GF-D8 (cell line): ENCODE measurements around the gene PLS1.
A peak's percentile ranks its signal among the peaks of the same experiment; 100 is the strongest.

Source experiments
- DNase-seq: peaks from one replicate; lab custom pipeline; 2025; lab: John Stamatoyannopoulos, UW

The PLS1 gene

GRCh38 chr3:142641504-142641903 is 45.3 kb downstream of the PLS1 start:
- no peak for DNase-seq

GRCh38 chr3:142642956-142643355 is 46.8 kb downstream of the PLS1 start:
- no peak for DNase-seq

GRCh38 chr3:142644502-142644901 is 48.3 kb downstream of the PLS1 start:
- no peak for DNase-seq

GRCh38 chr3:142645236-142645793 is 49.1 kb downstream of the PLS1 start:
- DNase-seq = no peak

- no peak for DNase-seq
These were observed 50.0 kb downstream of the PLS1 start for GRCh38 chr3:142646020-142646785.

- DNase-seq = no peak
These were observed 51.7 kb downstream of the PLS1 start for GRCh38 chr3:142647856-142648255.

GRCh38 chr3:142648950-142649349 is 52.8 kb downstream of the PLS1 start:
- DNase-seq = no peak

- no peak for DNase-seq
These were observed 54.0 kb downstream of the PLS1 start for GRCh38 chr3:142650001-142650693.

GRCh38 chr3:142651711-142652110 is 55.5 kb downstream of the PLS1 start:
- DNase-seq = no peak

GRCh38 chr3:142652826-142653292 is 56.7 kb downstream of the PLS1 start:
- no peak for DNase-seq

GRCh38 chr3:142656575-142656974 is 60.4 kb downstream of the PLS1 start:
- DNase-seq = peak; percentile 14

GRCh38 chr3:142657033-142657432 is 60.8 kb downstream of the PLS1 start:
- DNase-seq = no peak

GRCh38 chr3:142660383-142660782 is 64.2 kb downstream of the PLS1 start:
- no peak for DNase-seq

GRCh38 chr3:142660893-142661292 is 64.7 kb downstream of the PLS1 start:
- DNase-seq = no peak

- no peak for DNase-seq
These were observed 67.7 kb downstream of the PLS1 start for GRCh38 chr3:142663865-142664264.

- DNase-seq = no peak
These were observed 68.1 kb downstream of the PLS1 start for GRCh38 chr3:142664311-142664710.

- DNase-seq = no peak
These were observed 68.6 kb downstream of the PLS1 start for GRCh38 chr3:142664819-142665218.

GRCh38 chr3:142670120-142670519 is 73.9 kb downstream of the PLS1 start:
- no peak for DNase-seq

- no peak for DNase-seq
These were observed 80.0 kb downstream of the PLS1 start for GRCh38 chr3:142676151-142676550.

GRCh38 chr3:142680710-142681109 is 84.5 kb downstream of the PLS1 start:
- no peak for DNase-seq

GRCh38 chr3:142690613-142691012 is 94.4 kb downstream of the PLS1 start:
- no peak for DNase-seq

GRCh38 chr3:142691527-142691926 is 95.3 kb downstream of the PLS1 start:
- no peak for DNase-seq
